ACC112 (cell line): ENCODE results near the gene LSM12.

ENCODE experiments used
- H2AFZ ChIP-seq: fragments of 200-600 bp; sonication (generic); one replicate; pipeline ENCODE4 v1.6.0; 2017; ENCODE audit warnings: antibody characterized with exemption, low read length; ENCODE audit not compliant: unreplicated experiment
- H3K27ac ChIP-seq: fragments of 200-600 bp; sonication (generic); 2 replicates; pipeline ENCODE4 v1.5.1; 2014; ENCODE audit warnings: low read depth, mild to moderate bottlenecking, antibody characterized with exemption, low read length, moderate library complexity
- H3K27me3 ChIP-seq: fragments of 200-600 bp; sonication (generic); 2 replicates; pipeline ENCODE4 v1.6.1; 2014; ENCODE audit warnings: mild to moderate bottlenecking, antibody characterized with exemption, low read length, moderate library complexity, mixed read lengths; ENCODE audit not compliant: insufficient read depth
- H3K36me3 ChIP-seq: fragments of 200-600 bp; sonication (generic); 2 replicates; pipeline ENCODE4 v1.6.1; 2016; ENCODE audit warnings: mild to moderate bottlenecking, antibody characterized with exemption, low read length, moderate library complexity, mixed read lengths; ENCODE audit not compliant: insufficient read depth
- H3K4me1 ChIP-seq: fragments of 200-600 bp; sonication (generic); one replicate; pipeline ENCODE4 v1.6.1; 2016; ENCODE audit warnings: low read length, mixed read lengths; ENCODE audit not compliant: insufficient read depth, unreplicated experiment, control insufficient read depth
- H3K4me3 ChIP-seq: fragments of 200-600 bp; sonication (generic); 2 replicates; pipeline ENCODE4 v1.5.1; 2014; ENCODE audit warnings: mild to moderate bottlenecking, low read depth, low read length
- H3K79me2 ChIP-seq: fragments of 200-600 bp; sonication (generic); one replicate; pipeline ENCODE4 v1.6.0; 2016; ENCODE audit warnings: low read length; ENCODE audit not compliant: control insufficient read depth, unreplicated experiment, insufficient read depth

The LSM12 gene

DNA sequence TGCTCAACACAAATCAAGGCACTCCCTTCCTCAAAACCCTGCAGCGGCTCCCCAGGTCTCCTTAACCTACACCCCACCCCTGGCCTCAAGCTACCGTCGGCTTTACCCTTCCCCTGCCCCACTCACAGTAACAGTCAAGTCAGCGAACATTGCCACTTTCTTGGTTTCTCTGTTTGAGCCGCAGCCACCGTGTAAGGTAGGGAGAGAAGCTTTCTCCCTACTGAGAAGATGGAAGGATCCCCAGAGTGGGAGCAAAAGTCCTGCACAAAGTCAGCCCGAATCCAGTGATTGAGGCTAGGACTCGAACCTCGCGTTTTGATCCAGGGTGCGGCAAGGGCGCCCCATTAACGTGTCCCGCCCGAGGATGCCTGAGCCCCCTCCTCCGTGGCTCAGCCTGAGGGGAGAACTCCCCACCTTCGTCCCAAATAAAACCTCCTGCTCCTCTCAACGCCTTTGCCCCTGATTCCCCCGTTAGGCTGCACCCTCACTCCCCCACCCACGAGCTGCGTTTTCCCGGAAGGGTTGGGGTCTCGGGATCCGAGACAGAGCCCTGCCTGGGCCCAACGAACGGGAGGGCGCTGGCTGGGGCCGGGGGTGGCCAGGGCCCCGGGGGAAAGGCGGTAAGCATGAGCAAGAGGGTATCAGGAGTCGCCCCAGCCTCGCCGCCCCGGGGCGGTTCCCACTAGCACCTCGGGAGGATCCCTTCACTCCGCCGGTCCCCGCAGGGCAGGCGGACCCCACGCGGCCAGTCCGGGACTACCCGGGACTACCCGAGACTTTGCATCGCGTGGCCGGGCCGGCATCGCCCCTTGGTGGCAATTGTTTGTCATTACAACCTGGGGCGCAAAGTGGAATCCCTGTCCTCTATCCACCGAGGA lies 72.0 kb downstream of the LSM12 start:
- Histone ChIP-seq H3K27ac (no peak overlapping the region), H3K27me3 (no peaks in the 10 kb centered on the region), H3K4me3 (peak overlapping the region; percentile 74), H3K4me1 (peaks cover 11% of the 10 kb centered on the region), H2AFZ (peak overlapping the region; percentile 97), H3K79me2 (no peaks in the 10 kb centered on the region), H3K36me3 (no peaks in the 10 kb centered on the region)

GRCh38 chr17:43992641-43993040 lies 73.8 kb downstream of the LSM12 start:
- no peak overlapping the region for H3K4me3 ChIP-seq
- peaks cover 3% of the 10 kb centered on the region for H3K4me1 ChIP-seq
- no peaks in the 10 kb centered on the region for H3K36me3 ChIP-seq
- no peaks in the 10 kb centered on the region for H3K79me2 ChIP-seq
- H3K27ac ChIP-seq: no peak overlapping the region
- H2AFZ ChIP-seq: no peak overlapping the region
- H3K27me3 ChIP-seq: no peaks in the 10 kb centered on the region

DNA sequence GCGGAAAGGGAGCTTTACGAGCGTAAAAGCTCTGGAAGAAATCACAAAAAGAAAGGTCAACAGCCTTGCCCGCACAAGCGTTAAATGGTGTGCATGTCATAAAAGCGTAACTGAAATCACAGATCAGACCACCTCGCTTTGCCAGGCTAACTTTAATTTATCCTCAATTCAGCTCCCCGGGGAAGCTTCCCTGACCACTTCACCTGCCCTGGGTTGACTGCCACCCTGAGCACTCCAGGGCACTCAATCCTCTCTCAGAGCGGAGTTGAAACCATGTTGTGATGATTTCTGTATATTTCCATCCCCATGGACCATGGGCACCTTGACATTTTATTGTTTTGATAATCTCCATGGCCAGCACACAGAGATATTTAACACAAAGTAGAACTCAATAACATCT lies 78.2 kb downstream of the LSM12 start:
- H2AFZ ChIP-seq: no peak overlapping the region
- no peak overlapping the region for H3K4me3 ChIP-seq
- H3K79me2 ChIP-seq: no peaks in the 10 kb centered on the region
- peaks cover 11% of the 10 kb centered on the region for H3K27me3 ChIP-seq
- no peaks in the 10 kb centered on the region for H3K4me1 ChIP-seq
- H3K27ac ChIP-seq: no peak overlapping the region
- H3K36me3 ChIP-seq: no peaks in the 10 kb centered on the region

DNA sequence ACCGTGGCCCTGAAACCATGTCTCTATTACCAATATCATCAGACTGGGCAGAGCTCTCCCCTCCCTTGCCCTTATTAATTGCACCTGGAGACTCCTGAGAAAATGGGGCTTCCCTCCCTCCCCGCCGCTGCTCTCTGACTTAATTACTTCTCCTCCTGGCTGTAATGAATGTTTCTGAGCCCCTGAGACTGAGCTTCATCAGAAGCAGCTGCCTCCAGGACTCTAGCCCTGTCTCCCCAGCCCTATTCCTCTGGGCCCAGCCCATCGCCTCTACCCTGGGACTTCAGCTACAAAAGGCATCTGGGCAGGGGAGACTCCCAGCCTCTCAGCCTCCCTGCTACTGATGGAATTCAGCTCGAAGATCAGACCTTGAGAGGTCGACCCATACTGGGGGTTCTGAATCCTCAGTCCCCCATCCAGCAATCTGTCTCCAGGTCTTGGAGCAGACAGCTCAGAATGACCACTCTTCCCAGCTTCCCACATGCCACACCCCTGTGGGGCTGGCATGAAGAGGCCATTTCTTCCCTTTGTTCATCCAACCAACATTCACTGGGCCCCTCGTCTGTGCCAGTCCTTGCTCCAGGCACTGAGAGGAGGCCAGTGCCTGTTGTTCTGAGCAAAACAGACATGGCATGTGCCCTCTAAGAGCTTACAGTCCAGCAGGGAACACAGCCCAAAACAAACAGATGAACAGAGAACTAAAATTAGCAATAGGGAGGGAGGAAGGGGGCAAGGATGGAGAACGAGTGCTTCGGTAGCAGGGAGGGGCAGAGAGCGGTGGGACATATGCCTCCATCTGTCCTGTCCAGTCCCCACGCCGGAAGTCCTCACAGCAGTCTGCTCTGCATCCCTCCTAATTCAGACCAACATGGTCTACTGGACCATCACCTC lies 79.1 kb downstream of the LSM12 start:
- Histone ChIP-seq H3K27ac (no peak overlapping the region), H3K4me1 (no peaks in the 10 kb centered on the region), H2AFZ (no peak overlapping the region), H3K27me3 (peaks cover 21% of the 10 kb centered on the region), H3K36me3 (no peaks in the 10 kb centered on the region), H3K4me3 (no peak overlapping the region), H3K79me2 (no peaks in the 10 kb centered on the region)

- Histone ChIP-seq H2AFZ (no peak overlapping the region), H3K36me3 (no peaks in the 10 kb centered on the region)
Measured at GRCh38 chr17:43986225-43986981, 80.1 kb downstream of the LSM12 start.

DNA sequence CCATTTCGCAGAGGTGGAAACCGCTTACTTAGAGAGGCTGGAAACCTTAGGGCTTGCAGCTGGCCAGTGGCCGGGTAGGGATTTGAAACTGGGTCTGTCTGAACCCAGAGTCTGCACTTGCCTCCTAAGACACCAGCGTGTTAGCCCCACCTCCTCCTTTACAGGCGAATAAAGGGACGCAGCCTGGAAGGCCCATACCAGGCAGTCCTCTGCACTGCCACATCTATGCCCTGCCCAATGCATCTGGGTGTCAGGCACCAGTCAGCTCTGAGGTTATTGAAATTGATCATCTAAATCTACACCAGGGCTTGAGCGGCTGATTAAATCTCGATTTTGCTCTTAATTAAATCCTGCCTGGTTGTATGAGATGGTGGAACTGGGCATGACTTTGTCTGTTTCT lies 82.0 kb downstream of the LSM12 start:
- Histone ChIP-seq H2AFZ (no peak overlapping the region), H3K27ac (no peak overlapping the region), H3K36me3 (no peaks in the 10 kb centered on the region), H3K79me2 (no peaks in the 10 kb centered on the region), H3K4me3 (peak overlapping the region; percentile 74; the same call in 1 of the 2 replicates), H3K27me3 (peaks cover 32% of the 10 kb centered on the region), H3K4me1 (no peaks in the 10 kb centered on the region)

More at GRCh38 chr17:43986225-43986981, 80.1 kb downstream of the LSM12 start:
- Histone ChIP-seq H3K27ac (no peak overlapping the region), H3K4me1 (no peaks in the 10 kb centered on the region), H3K4me3 (no peak overlapping the region), H3K27me3 (peaks cover 25% of the 10 kb centered on the region), H3K79me2 (no peaks in the 10 kb centered on the region)
